GM11168 (cell line): Measurements from ENCODE around the gene EIF2B4.
"Not testable (repeated sequence)": the region's sequence is repeated elsewhere in the genome, so short reads cannot be mapped to it uniquely, and the experiment has no call there.

Source experiments
- in situ Hi-C: fragments of 300-500 bp; cut with MboI; formaldehyde crosslinking; loops from one replicate; pipeline ENCODE4 v1.12.0; 2022; ENCODE audit warnings: low sequenced_read_pairs; ENCODE audit not compliant: unreplicated experiment

EIF2B4 gene

DNA sequence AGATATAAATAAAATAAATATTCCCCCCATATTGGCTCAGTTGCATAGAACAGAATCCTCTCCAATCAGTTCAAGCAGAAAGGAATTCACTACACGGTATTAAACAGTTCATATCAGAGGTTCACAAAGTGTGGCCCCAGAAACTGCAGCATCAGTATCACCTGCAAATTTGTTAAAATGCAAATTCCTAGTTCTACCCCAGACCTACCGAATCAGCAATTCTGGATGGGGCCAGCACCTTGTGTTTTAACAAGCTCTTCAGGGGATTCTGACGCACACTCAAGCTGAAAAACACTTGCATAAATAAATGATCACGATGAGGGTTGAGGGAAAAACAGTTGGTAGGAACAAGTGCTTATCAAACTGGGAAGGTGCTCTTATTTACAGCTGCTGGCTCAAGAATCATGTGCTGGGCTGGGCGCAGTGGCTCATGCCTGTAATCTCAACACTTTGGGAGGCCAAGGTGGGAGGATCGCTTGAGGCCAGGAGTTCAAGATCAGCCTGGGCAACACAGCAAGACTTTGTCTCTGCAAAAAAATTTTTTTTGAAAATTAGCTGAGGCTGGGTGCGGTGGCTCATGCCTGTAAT is 19.9 kb downstream of the EIF2B4 start:
- in situ Hi-C loops = no loop called here

- in situ Hi-C loops = no loop called here
These were observed 22.5 kb downstream of the EIF2B4 start for GRCh38 chr2:27347641-27348040.

GRCh38 chr2:27336173-27336572 is 34.0 kb downstream of the EIF2B4 start:
- in situ Hi-C loops = no loop called here

GRCh38 chr2:27335311-27335710 is 34.8 kb downstream of the EIF2B4 start:
- in situ Hi-C loops = no loop called here

DNA sequence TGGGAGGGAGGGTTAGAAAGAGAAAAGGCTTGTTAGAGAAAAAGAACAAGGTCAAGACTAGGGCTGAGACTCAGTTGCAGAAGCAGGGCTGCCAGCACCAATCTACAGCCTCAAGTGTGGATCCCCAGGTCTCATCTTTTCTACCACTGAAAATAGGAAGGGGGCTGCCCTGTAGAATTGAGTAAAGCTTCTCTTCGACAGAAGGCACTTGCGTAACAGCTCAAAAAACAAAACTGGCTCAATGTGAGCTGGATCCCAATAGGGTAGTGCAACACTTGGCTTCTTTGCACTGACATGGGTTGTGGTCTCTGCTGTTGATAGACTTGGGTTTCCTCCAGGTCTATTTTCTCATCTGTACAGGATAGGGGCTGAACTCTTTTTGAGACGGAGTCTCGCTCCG is 45.4 kb downstream of the EIF2B4 start:
- in situ Hi-C loops = no loop called here

GRCh38 chr2:27323596-27324285 is 46.4 kb downstream of the EIF2B4 start:
- in situ Hi-C loops = no loop called here

GRCh38 chr2:27322766-27323595 is 47.2 kb downstream of the EIF2B4 start, which contains the start of gene MPV17:
Gene MPV17 (minus strand): TSS chr2:27323097. CDS start chr2:27322517, 580 bp downstream.
- in situ Hi-C loops = no loop called here

GRCh38 chr2:27322301-27322765 is 47.8 kb downstream of the EIF2B4 start:
- in situ Hi-C loops = no loop called here

GRCh38 chr2:27320958-27321543 is 49.1 kb downstream of the EIF2B4 start:
- in situ Hi-C loops = no loop called here

DNA sequence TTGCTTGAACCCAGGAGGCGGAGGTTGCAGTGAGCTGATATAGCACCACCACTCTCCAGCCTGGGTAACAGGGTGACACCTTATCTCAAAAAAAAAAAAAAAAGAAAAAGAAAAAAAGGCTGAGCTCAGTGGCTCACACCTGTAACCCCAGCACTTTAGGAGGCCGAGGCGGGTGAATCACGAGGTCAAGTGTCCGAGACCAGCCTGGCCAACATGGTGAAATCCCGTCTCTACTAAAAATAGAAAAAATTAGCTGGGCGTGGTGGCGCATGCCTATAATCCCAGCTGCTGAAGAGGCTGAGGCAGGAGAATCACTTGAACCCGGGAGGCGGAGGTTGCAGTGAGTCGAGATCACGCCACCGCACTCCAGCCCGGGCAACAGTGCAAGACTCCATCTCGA is 50.3 kb downstream of the EIF2B4 start:
- in situ Hi-C loops = not testable (repeated sequence)

GRCh38 chr2:27316655-27317412 is 53.3 kb downstream of the EIF2B4 start:
- in situ Hi-C loops = no loop called here

GRCh38 chr2:27315122-27315521 is 55.0 kb downstream of the EIF2B4 start:
- in situ Hi-C loops = no loop called here

DNA sequence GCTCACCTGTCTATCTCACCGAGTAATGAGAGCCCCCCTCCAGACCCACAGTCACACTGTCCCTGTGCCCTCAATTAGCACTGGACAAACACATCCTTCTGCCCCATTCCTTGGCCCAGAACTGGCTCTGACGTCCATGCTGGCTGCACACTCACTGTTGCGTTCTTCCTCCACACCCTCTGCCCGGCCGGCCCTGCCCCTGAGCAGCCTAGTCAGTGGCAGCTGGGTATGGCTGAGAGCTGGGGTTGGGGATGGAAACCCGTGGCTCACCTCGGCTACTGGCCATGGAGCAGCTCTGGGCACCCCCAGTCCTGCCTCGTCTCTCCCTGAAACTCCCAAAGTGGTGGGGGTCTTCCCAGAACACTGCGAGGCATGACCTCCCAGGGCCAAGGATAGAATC is 55.4 kb downstream of the EIF2B4 start:
- in situ Hi-C loops = no loop called here
